AG04449 (cell line): Measurements from ENCODE around the gene BCAS1.

Experiments
- CTCF ChIA-PET: fragments of 350-600 bp; formaldehyde crosslinking; extraction: SDS; loops from one replicate; lab custom pipeline; 2021; ENCODE audit warnings: antibody characterized with exemption; lab: Yijun Ruan, JAX
- POLR2A ChIA-PET: fragments of 400-600, 350-600 bp; formaldehyde crosslinking; extraction: SDS; loops from one replicate; lab custom pipeline; 2020; ENCODE audit warnings: antibody characterized with exemption, inconsistent platforms; lab: Yijun Ruan, JAX
- DNase-seq: peaks from one replicate; pipeline ENCODE4 v3.0.0-alpha.2; 2010; ENCODE audit warnings: low read depth, low spot score
- H3K4me3 ChIP-seq: 2 replicates; pipeline ENCODE4 v1.5.1; 2011; ENCODE audit warnings: low read depth, mild to moderate bottlenecking, control low read depth, low read length
- CTCF ChIP-seq: IDR thresholded peaks from one replicate; pipeline ENCODE4 v1.5.1; 2011; ENCODE audit warnings: mild to moderate bottlenecking, moderate library complexity, low read length, control low read depth, inconsistent platforms; ENCODE audit not compliant: insufficient read depth; ENCODE audit errors: missing control alignments

BCAS1 gene

GRCh38 chr20:54020348-54020747 is 50.0 kb downstream of the BCAS1 start:
- TF ChIP-seq CTCF, result no peak
- ChIA-PET CTCF (no interaction called here), POLR2A (no interaction called here)
- DNase-seq, result no peak
- no peak overlapping the region for H3K4me3 ChIP-seq

- ChIA-PET POLR2A (no interaction called here), CTCF (no interaction called here)
- TF ChIP-seq CTCF, result no peak
- no peak overlapping the region for H3K4me3 ChIP-seq
- no peak for DNase-seq
These were observed 50.8 kb downstream of the BCAS1 start for GRCh38 chr20:54019585-54019984.

GRCh38 chr20:54019127-54019526 is 51.3 kb downstream of the BCAS1 start:
- no peak for DNase-seq
- no peak for TF ChIP-seq CTCF
- no peak overlapping the region for H3K4me3 ChIP-seq
- ChIA-PET POLR2A (no interaction called here), CTCF (no interaction called here)

GRCh38 chr20:54017846-54018245 is 52.5 kb downstream of the BCAS1 start:
- H3K4me3 ChIP-seq, result no peak overlapping the region
- ChIA-PET CTCF (interaction anchor here (0.8 kb wide), 1 partner anchor 79 kb away, joined by 3 read pairs; no protein-coding TSS in a partner anchor), POLR2A (interaction anchor here (0.7 kb wide), 1 partner anchor 47 kb away, joined by 4 read pairs; no protein-coding TSS in a partner anchor)
- no peak for TF ChIP-seq CTCF
- DNase-seq, result no peak

- TF ChIP-seq CTCF, result no peak
- ChIA-PET CTCF (no interaction called here), POLR2A (no interaction called here)
- H3K4me3 ChIP-seq, result no peak overlapping the region
- no peak for DNase-seq
These were observed 54.9 kb downstream of the BCAS1 start for GRCh38 chr20:54015496-54015895.

- POLR2A ChIA-PET, result no interaction called here
These were observed 56.0 kb downstream of the BCAS1 start for GRCh38 chr20:54014293-54014926.

More at GRCh38 chr20:54014293-54014926, 56.0 kb downstream of the BCAS1 start:
- H3K4me3 ChIP-seq, result no peak overlapping the region
- CTCF ChIA-PET, result no interaction called here
- DNase-seq, result no peak
- TF ChIP-seq CTCF, result no peak
